NCI-H2196 (cell line): ENCODE data around the gene CSTPP1.
A peak's percentile ranks its signal among the peaks of the same experiment; 100 is the strongest.

ENCODE experiments used
- DNase-seq: peaks from one replicate; lab custom pipeline; 2025; ENCODE audit not compliant: unreplicated experiment; lab: John Stamatoyannopoulos, UW

The CSTPP1 gene

GRCh38 chr11:47156333-47156732 lies 219.8 kb downstream of the CSTPP1 start:
- DNase-seq = no peak

GRCh38 chr11:47156951-47157350 lies 220.4 kb downstream of the CSTPP1 start:
- DNase-seq = no peak

- no peak for DNase-seq
Measured at GRCh38 chr11:47157805-47158204, 221.2 kb downstream of the CSTPP1 start.

- no peak for DNase-seq
Measured at GRCh38 chr11:47158242-47158641, 221.7 kb downstream of the CSTPP1 start.

DNA sequence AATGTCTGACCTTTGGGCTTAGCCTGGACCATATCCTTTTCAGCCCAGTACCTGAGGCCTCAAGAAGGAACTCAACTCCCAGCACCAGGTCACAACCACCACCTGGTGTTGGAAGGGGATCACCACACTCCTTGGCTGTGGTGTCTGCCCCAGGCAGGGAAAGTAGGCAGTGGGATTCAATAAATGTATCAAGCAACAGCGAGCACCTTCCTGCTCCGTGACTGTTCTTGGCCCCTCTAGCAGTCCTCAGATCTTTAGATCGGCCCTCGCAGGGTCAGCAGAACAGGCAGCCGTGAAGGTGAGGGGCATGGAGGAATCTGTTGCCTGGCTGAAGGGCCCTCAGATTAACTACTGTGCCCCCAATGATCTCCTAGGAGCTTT lies 224.2 kb downstream of the CSTPP1 start:
- no peak for DNase-seq

- DNase-seq = peak; percentile 73
Measured at GRCh38 chr11:47161134-47161854, 224.7 kb downstream of the CSTPP1 start.

GRCh38 chr11:47161890-47162289 lies 225.3 kb downstream of the CSTPP1 start:
- no peak for DNase-seq

DNA sequence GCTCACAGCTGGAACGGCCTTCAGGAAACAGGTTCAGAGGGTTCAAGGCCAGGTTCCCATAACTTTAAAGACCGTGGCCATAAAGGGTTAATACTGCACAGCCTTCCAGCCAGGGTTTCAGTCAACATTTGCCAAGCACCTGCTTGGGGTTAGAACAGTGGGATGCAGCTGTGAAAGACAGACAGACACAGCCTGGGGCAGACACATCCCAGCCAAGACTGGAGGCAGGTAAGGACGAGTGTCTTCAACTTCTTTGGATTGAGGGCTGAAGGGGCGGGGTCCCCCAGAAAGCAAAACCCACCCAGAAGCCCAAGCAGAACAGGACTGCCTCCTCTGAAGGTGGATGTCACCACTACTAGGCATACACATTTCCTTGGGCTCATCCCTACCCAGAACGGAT lies 225.9 kb downstream of the CSTPP1 start:
- no peak for DNase-seq

GRCh38 chr11:47163193-47163592 lies 226.6 kb downstream of the CSTPP1 start:
- DNase-seq = no peak

GRCh38 chr11:47163898-47164297 lies 227.3 kb downstream of the CSTPP1 start:
- DNase-seq = no peak

DNA sequence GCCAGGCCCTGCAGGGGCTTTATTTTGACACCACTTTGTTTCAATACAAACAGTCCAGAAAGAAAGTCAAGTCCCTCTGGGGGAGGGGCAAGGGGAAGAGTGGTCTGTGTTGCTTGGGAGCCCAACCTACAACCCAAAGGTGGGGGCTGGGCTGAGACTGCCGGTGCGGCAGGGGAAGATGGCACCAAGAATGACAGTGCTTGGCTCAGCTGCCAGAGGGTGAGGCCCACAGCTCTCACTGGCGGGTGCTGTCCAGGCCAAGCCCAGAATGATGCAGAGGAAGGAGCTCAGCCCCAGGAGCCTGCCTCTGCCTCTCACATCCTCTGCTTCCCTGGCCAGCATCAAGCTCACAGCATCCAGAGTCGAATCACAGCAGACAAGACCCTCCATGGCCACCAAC lies 227.8 kb downstream of the CSTPP1 start:
- DNase-seq = no peak

- DNase-seq = no peak
Measured at GRCh38 chr11:47165253-47165840, 228.8 kb downstream of the CSTPP1 start.

DNA sequence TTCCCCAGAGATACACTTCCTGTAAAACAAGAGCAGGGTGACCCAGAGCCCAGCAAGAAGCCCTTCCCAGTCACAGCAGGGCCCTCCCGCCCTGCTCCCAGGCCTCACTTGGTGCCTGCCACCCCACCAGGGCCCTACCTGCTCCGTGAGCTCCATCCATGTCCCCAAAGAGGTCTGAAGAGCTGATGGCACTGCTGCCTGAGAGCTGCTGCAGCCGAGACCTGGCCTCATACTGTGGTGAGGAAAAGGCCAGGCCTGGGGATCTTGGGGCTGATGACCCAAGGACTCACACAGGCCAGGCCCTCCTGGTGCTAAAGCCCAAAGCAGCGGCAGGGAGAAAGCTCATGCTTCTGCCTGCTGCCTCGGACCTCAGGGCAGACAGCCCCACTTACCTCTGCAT lies 229.8 kb downstream of the CSTPP1 start:
- no peak for DNase-seq

- DNase-seq = no peak
Measured at GRCh38 chr11:47171061-47171838, 234.7 kb downstream of the CSTPP1 start.

GRCh38 chr11:47171856-47172255 lies 235.3 kb downstream of the CSTPP1 start:
- DNase-seq = no peak

DNA sequence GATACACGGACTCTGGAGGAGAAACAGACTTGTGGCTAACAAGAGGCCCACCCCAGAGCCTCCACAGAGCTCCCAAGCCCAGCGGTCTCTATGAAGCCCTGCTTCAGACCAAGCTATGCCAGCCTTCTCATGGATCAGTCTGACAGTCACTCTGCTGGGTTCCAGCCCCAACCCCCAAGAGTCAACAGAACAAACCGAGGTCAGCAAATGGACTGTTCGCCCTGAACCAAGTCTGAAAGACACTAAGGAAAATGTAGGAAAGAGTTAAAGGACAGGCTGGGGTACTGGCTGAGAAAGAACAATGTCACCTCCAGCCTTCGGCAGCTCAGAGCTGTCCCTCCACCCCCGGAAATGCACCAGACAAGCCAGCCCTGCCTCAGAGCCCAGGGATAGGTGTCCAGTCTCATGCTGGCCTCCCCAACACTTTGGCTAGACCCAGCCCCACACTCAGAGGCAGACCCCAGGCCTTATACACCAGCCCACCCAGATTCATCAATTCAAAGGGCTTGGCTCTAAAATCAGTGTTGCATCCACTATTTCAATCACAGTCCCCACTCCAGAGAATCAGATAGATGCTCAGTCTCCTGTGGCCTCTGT lies 236.3 kb downstream of the CSTPP1 start:
- no peak for DNase-seq

- DNase-seq = no peak
Measured at GRCh38 chr11:47175746-47176327, 239.3 kb downstream of the CSTPP1 start.

DNA sequence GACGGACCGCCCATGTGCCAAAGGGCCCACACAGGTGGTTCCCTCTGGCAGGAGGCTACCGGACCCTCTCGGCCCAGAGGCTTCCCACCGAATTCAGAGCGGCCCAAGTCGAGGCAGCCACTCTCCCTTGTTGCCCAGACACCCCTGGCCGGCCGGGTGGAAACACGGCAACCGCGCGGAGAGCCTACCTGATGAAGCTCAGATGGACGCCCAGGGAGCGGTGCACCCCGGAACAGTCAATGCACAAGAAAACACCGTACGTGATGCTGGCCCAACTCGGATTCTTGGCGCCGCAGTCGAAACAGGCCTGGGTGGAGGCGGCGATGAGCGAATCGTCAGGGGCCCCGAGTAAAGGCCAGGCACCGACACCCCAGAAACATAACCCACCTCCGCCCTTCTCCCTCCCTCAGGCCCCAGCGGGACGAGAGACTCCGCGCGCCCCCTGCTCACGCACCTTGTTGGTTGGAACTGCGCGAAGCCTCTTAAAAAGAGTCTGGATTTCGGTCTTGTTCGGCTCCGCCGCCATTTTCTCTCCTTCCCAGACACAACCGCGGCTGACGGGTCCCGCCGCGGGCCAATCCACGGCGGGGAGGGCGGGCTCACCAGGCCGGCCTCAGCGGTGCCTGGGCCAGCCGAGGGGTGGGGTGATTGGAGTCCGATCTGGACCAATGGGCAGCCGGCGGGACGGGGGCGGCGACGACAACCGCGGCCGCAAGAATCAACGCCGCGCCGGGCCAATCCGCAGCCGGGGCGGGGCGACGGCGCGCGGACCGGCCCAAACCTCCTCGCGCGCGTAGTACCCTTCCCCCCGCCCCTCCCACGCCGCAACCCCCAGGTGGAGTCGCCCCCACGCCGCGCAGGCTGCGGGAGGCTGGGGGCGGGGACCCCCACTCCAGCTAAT lies 240.0 kb downstream of the CSTPP1 start, which contains the start of gene ARFGAP2:
ARFGAP2 (minus strand) TSS at position 552 of the 901 bp plus-strand sequence; CDS start at position 526, 26 bp downstream.
- DNase-seq = peak; percentile 97

DNA sequence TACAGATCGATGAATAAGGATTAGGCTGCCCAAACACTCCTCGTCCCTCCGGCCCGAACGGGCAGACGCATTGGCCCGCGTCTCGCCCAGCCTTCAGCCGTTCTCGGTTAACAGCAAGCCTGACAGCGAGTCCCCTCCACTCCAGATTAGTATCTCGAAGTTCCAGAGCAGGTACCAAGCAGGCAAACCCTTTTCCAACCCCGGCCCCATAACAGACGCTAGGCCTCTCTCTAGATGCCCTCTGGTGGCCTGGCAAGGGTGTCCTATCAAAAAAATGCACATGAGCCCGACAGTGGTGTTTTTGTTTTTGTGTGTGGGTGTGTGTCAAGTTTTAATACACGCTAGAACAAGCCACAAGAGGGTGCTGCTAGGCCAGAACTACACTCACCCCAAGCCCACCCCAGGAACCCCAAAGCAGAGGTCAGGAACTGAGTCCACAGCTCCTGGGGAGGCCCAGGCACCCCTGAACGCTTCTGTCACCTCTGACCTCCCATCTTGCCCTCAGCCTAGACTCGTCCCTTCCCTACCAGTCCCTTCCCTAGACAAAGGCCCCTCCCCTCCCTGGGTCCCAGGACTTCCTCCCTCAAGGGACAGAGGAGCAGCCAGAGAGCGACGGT lies 240.8 kb downstream of the CSTPP1 start:
- DNase-seq = peak; percentile 78

- no peak for DNase-seq
Measured at GRCh38 chr11:47177846-47178245, 241.3 kb downstream of the CSTPP1 start.
